CD4-positive, alpha-beta T cell treated with Interferon alpha-2 for 1 hour (primary cell): ENCODE results near the gene CHD1.
"Not testable (repeated sequence)": the region's sequence is repeated elsewhere in the genome, so short reads cannot be mapped to it uniquely, and the experiment has no call there.

Experiments used
- DNase-seq, 2 donors: peaks; one replicate each; pipeline ENCODE4 v3.0.0-alpha.2; 2020 to 2022

The CHD1 gene

DNA sequence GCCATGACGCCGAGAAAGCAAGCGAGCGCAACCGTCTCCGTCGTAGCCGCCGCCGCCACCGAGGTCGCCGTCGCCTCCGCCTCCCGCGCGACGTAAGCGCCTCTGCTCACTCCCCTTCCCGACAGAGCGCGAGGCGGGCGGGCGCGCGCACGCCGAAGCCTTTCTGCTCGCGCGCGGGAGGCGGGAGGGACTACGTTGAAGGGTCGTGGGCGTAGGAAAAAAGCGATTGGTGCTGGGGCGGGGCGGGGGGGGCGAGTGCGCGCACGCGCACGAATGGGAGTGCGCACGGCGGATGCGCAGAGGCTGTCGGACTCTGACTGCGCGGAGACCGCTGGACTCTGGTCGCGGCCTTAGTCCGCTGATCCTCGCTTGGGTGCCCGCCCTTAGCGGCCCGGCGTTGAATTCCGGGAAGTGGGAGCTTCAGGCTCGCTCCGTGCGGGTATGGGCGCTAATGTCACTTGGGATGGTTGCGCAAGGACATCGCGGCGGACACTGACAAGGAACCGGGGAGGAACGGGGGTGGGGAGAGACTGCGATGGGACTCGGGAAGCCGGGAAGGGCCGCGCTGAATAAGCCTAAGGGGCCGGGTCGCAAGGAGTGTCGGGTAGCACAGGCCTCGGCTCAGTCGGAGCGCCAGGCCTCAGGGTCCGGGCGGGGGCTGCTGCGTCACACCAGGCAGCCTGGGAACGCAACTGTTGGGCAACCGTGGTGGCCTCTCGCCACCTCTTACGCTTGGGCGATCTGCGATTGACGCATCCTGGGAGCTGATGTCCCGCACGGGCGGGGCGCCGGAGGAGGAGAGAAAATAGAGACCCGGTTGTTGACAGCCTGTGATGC, at the start of gene CHD1:
Gene CHD1, minus strand, starts transcription at position 135 of the 837 bp plus-strand sequence. CDS start 2,621 bp downstream, outside the sequence.
- peak; percentile 97 for DNase-seq

DNA sequence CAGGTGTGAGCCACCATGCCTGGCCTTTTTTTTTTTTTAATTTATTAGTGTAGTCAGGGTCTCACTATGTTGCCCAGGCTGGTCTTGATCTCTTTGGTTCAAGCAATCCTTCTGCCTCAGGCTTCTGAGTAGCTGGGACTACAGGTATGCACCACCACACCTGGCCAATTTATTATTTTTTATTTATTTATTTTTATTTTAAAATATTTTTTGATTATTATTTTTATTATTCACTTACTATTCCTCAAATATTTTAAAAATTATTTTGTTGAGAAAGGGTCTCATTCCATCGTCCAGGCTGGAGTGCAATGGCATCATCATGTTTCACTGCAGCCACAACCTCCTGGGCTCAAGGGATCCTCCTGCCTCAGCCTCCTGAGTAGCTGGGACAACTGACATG, 49.7 kb upstream of the CHD1 start:
- no peak for DNase-seq

DNA sequence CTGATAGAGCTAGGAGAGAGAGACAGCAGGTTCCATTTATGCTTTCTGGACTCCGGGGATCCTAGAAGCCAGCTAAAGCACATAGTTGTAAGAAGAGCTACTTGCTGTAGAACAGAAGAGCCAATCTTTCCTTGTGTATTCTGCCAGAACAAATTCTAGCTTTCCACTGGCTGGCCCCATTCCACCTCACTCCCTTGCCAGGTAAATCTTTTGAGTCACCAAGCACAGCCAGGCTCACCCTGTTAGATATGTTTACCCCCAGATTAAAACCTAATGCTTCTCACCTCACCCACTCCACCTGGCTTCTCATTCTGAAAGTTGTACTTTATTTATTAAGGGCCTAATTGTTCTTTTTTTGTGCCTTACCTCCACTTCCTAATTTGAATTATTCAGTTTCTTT, 48.9 kb upstream of the CHD1 start:
- no peak for DNase-seq

DNA sequence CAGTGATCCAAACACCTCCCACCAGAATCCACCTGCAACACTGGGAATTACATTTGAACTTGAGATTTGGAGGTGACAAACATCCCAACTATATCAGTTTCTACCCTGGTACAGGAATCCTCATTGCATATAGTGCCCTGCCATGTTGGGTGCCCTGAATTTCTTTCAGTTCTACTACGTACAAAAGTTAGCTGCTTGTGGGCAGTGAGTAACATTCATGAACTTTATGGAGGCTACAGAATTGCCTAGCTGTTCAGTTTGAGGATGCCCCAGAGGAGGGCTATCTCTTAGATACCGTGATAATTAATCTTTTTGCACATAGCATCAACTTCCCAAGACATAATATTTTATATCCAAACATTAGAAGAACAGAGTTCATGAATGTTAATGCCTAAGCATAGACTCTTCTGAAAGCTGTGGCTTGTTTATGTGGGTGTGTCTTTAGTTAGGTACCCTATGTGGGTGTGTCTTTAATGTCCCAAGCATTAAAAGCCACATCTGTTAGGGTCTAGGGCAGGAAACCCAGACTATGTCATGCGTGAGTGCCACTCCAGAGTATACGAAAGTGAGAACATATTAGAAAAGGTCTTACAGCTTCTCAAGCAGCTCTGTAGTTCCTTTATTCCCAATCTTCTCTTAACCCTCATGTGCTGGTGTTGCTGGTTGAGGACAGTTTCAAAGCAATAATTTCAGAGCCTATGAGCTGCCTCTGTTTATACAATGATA, 47.0 kb upstream of the CHD1 start:
- DNase-seq = peak in 1 of 2 donors; percentile 15

DNA sequence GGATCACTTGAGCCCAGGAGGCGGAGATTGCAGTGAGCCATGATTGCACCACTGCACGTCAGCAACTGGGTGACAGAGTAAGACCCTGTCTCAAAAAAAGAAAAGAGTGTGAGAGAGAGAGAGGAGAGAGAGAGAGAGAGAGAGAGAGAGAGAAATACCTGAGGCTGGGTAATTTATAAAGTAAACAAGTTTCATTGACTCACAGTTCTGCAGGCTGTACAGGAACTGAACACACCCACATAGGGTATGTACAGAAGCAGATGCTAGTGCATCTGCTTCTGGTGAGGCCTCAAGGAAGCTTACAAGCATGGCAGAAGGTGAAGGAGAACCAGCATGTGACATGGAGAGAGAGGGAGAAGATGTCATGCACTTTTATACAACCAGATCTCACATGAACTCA, 46.4 kb upstream of the CHD1 start:
- DNase-seq = no peak

DNA sequence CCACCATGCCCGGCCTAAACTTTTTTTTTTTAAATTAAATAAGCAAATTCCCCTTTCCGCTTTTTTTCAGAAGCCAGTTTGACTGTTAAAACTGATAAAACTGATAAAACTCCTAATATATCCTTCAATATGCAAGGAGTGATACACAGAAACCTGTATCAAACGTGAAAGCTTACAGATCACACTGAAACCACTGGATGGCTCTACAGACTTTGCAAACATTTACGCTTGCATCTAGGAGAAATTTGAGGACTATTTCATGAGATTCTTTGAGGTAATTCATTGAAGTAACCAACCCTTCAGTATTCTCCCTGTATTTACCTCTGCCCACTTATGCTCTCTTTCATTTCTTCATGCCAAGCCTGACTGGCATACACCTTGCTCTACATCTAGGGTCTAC, 40.6 kb upstream of the CHD1 start:
- no peak for DNase-seq

DNA sequence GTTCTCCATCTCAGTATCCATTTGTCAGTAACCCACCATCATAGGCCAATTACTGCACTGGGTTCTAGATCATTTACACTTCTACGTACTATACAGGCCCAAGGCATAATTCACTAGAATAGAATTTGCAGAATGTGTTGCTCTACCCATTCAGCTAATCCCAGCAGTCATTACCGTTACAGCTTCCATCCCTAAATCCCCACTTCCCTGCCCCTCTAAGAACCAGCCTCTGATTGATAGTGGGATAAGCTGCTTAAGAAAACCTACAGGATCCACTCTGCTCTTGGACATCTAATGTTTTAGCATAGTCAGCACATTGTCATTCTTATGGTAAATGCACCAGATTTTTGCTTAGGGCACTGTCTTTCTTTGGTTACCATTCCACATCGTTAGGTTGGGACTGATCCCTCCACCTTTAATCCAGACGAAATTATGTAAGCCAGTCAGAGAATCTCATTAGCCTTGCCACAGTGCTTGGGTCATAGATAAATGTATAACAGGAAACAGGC, 39.3 kb upstream of the CHD1 start:
- DNase-seq = no peak

DNA sequence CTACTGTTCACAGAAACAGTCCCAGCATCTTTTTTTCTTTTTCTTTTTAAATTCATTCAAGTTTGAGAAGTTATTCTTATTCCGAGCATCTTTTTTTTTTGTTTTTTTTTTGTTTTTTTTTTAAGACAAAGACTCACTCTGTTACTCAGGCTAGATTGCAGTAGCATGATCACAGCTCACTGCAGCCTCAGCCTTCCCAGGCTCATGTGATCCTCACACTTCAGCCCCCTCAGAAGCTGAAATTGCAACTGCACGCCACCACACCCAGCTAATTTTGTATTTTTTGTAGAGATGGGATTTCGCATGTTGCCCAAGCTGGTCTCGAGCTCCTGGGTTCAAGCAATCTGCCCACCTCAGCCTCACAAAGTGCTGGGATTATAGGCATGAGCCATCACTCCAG, 36.4 kb upstream of the CHD1 start:
- DNase-seq = no peak

DNA sequence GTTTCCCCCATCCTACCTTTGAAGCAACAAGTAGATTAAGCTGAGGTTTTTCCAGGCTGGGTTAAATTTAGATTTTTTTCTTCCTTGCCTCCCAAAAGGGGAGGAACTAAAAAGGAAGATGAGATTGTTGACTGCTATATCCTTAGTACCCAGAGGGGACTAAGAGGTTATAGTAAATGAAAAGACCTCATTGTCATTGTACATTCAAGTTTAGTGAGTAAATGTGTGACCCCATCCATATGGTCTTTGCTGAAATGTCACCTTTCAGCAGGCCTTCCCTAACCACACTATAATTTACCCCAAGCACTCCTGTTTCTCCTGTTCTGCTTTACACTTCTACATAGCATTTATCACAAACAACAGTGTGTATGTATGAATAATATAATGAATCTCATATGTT, 35.8 kb upstream of the CHD1 start:
- no peak for DNase-seq

DNA sequence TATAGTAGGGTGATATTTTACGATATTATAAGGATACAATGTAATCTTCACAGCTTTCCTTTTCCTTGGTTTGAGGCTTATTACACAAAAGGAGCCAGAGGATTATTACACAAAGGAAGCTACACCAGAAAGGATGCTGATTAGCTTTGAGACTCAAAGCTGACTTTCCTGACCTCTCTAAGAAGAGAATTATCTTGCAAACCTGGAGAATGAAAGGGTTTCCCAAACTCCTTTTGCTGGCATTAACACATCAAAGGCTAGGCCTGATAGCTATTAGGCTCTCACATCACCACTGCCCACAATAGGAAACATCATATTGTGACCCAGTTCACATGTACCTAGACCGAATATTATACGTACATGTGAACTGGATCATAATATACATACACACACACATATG, 34.2 kb upstream of the CHD1 start:
- DNase-seq = no peak

DNA sequence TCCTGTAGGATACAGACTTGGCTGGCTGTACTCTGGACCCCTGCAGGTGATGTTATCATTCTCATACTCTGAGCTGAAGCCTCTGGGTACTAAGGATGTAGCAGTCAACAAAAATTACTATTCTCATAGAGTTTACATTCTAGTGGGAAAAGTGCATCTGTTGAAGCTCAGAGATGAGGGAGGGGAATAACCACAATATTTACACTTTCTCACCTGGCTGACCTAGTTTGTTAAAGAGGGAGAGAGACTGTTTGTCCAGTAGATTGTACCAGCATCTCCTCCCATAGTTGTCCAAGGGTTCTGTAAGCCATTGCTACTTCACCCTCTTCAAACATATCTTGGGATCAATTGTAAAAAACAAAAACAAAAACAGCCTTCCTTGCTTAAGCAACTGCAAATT, 33.8 kb upstream of the CHD1 start:
- DNase-seq = no peak

DNA sequence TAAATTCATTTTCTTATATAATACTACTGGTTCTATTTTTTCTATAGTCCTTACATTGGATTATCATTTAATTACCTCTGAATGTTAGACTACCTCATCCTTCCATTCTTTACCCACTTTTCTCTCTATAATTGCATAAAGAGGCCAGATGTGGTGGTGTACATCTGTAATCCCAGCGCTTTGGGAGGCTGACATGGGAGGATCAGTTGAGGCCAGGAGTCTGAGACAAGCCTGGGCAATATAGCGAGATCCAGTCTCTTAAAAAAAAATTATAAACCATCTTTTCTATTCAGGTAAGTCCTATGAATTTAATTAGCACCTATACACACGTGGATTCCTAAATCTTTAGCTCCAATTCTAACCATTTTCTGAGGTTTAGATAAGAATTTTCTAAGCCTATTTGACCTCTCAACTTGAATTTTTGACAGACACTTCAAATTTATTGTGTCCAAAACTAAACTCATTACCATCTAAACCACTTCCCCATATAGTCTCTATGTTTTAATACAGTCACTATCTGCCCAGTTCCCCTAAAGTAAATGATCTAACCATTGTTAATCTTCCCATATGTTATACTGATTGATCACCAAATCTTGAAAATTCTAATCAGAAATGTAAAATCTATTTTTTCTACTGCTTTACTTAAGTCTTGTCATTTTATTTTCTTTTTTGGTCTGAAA, 33.0 kb upstream of the CHD1 start:
- no peak for DNase-seq

DNA sequence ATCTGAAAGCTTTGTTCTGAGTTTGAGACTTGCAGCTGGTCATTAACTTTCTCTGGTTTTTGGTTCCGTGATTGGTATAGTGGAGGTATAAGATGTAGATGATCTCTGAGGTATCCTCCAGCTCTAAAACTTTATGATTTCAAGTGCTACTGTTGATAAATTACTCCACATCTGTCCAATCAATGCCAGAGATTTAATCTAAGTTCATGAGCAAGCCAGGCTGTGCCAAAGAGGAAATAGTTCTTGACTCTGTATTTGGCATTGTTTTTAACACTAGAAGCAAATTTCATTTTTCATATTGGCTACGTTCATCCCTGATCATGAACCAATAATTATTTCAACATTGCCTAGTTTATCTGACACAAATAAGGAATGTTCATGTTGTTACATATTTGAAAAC, 28.5 kb upstream of the CHD1 start:
- DNase-seq = no peak

DNA sequence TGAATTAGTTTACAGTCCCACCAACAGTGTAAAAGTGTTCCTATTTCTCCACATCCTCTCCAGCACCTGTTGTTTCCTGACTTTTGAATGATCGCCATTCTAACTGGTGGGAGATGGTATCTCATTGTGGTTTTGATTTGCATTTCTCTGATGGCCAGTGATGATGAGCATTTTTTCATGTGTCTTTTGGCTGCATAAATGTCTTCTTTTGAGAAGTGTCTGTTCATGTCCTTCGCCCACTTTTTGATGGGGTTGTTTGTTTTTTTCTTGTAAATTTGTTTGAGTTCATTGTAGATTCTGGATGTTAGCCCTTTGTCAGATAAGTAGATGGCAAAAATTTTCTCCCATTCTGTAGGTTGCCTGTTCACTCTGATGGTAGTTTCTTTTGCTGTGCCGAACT, 27.1 kb upstream of the CHD1 start:
- not testable (repeated sequence) for DNase-seq

DNA sequence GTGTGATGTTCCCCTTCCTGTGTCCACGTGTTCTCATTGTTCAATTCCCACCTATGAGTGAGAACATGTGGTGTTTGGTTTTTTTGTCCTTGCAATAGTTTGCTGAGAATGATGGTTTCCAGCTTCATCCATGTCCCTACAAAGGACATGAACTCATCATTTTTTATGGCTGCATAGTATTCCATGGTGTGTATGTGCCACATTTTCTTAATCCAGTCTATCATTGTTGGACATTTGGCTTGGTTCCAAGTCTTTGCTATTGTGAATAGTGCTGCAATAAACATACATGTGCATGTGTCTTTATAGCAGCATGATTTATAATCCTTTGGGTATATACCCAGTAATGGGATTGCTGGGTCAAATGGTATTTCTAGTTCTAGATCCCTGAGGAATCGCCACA, 26.7 kb upstream of the CHD1 start:
- DNase-seq = not testable (repeated sequence)

DNA sequence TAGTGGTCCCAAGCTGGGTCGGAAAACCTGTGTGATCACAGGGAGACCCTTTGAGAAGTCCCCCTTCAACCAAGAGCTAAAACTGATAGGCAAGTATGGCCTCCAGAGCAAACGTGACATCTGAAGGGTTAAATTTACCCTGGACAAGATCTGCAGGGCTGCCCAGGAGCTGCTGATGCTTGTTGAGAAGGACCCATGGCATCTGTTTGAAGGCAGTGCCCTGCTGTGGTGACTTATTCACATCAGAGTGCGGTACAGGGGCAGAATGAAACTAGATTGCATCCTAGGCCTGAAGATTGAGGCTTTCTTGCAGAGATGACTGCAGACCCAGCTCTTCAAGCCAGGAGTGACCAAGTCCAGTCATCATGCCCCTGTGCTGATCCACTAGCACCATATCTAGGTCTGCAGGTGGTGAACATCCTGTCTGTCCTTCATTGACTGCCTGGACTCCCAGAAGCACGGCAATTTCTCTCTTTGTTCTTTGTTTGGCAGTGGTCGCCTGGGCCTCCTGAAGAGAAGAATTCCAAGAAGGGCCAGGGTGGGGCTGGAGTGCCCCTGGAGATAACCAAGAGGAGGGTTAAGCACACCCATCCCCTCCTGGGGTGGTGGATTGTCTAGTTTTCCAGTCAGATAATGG, 25.7 kb upstream of the CHD1 start:
- no peak for DNase-seq

DNA sequence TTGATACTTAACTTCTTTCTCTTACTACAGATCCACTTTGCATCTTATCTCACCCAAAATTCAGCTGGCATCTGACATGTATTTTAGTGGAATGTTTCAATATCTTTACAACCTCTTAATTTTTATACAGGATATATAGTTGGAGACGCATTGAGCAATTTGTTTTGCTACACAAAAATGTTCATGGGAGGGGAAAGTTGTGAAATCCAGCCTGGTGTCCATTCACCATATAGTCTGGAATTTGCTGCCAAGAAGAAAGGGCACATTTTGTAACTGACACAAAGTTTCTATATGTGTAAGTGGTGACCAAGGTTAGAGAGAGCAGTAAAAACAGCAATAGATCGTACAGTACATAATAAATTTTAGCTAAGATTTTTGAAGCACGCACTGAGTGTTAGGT, 14.0 kb upstream of the CHD1 start:
- DNase-seq = no peak

DNA sequence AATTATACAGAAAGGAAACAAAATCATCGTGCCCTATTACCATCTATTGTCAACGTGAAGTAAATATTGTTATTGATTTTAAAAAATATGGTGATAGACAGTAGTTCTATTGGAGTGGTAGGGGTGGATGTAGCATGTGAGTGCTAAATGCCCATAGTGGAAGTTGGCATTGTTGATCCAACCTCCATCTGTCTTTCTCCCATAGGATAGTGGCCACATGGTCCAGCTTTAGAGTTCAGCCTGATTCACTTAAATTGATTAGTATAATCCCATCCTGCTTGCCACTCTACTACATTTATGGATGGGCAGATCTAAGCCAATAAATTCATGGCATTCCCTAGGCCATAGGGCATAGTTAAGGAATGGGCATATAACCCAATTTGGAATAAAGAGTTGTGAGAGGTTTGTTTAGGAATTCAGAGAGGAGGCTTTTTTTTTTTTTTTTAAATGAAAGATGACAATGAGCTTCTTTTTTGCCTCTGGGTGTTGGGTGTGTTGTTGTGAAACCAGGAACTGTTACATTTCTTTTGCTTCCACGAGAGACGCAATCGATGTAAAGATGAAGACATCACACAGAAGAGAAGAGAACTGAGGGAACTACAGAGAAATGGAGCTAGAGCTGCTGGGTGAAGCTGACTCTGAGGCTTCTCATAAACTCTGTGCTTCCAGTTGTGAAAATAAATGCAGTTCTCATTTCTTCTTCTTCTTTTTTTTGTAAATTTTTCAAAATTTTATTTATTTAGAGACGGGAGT, 12.5 kb upstream of the CHD1 start:
- no peak for DNase-seq

DNA sequence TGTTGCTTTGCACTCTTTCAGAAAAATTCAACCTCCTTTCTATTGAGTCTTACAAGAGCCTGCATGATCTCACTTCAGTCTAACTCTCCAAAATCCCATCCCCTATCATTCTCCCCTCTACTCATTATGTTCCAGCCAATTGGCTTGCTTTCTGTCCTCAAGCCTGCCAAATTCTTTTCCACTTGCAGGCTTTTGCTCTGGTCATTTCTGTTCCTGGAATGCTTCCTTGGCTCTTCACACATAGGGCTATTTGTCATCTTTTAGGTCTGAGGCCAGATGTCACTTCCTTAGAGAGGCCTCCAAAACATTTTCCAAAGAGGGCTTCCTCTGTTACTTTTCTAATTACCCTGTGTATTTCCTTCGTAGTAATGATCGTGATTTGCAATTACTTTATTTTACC, 11.8 kb upstream of the CHD1 start:
- no peak for DNase-seq

DNA sequence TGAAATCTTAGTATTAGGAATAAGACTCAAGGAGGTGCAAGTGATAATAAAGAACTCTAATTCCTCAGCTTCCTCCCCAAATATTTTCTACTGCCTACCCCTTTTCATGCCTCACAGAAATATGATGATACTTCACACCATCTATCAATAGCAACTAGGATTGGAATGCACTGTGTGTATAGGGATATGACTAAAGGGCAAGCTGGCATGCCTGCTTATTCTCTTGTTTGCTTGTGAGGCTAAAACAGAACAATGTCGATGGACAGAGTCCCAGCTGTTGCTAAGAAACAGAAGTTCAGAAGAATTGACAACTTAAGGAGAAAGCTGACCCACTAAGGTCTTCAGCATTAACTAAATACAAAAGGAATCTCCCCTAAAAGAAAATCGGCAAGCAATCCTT, 9.7 kb upstream of the CHD1 start:
- no peak for DNase-seq

DNA sequence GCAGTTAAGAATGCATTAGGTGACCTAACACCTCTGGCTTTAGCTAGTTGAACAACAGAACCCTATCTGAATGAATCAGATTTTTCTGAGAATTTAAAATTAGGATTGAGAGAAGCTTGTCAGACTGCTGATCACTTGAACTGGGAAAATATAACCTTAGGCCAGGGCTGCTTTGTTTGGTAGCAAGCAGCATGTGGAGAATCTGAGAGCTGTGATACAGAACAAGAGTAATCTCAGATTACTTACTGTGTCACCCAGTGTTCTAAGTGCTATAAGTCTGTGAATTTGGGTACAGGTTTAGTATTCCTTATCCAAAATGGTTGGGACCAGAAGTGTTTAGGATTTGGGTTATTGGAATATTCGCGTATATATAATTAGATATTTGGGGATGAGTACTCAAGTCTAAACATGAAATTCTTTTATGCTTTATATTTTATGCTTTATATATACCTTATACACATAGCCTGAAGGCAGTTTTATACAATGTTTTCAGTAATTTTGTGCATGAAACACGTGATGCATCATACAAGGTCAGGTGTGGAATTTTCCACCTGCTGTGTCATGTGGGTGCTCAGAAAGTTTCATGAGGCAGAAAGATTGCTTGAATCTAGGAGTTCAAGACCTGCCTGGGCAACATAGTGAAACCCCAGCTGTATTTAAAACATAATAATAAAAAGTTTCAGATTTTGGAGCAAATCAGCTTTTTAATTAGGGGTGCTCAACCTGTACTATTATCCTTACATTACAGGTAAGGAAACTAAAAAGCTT, 8.3 kb upstream of the CHD1 start:
- no peak for DNase-seq

DNA sequence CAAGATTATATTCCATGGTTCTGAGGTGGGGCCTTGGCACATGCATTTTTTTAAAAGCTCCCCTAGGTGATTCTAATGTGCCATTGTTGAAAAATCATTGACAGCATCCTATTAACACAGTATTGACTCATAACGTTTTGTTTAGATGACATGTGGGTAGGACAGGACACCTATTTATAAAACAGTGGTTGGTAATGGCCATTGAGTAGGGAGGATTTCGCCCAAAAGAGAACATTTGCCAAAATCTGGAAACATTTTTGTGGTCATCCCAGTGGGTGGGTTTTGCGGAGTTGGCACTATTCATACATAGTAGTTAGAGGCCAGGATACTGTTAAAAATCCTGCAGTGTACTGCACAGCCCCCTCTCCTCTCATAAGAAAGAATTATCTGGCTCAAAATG, 6.4 kb upstream of the CHD1 start:
- DNase-seq = no peak
